GM21825 (cell line): ENCODE data around the gene SLC4A5.

ENCODE experiments used
- ATAC-seq: cut with Tn5 transposase; IDR thresholded peaks from one replicate; pipeline ENCODE4 v1.9.1; 2021; ENCODE audit warnings: mild to moderate bottlenecking, moderate library complexity; ENCODE audit not compliant: unreplicated experiment

Gene SLC4A5

GRCh38 chr2:74174909-74175308 is 168.3 kb downstream of the SLC4A5 start:
- ATAC-seq = no peak

GRCh38 chr2:74168739-74169138 is 174.5 kb downstream of the SLC4A5 start:
- no peak for ATAC-seq
